Measurements from ENCODE around the gene METTL13. TPM values are rescaled to one million over a fixed set of nuclear protein-coding genes. Genes with fewer than 3 reads are reported as not detected.

METTL13 gene
- polyA plus RNA-seq, 2 of the 4 experiments (the other 2 are of a cell fraction), result 53.7 to 54.0 TPM

DNA sequence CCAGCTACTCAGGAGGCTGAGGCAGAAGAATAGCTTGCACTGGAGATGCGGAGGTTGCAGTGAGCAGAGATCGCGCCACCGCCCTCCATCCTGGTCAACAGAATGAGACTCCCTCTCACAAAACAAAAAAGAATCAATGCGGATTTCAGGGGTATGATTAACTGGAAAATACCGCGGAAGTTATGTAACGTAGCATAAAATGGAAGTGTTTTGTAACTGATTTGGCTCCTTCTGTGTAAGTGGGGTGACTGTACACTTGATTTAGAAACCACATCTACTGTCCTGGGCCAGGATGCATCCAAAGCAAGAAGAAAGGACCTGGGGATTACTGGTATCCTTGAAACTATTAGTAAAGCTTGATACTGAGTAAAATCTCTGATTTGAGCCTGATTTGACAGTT, 36.5 kb upstream of the METTL13 start:
- Histone ChIP-seq H3K4me1 (peaks cover 16% of the 10 kb centered on the region; the same call in 2 of the 3 replicates), H3K4me2 (no peak overlapping the region), H3K27ac (no peak overlapping the region), H3K4me3 (no peak overlapping the region), H3K9me3 (no peaks in the 10 kb centered on the region)
- 97% methylated on average over 8 of the region's 8 CpGs for WGBS (ENCODE audit: missing lambda C conversion rate)
- POLR2A ChIA-PET, result no interaction called here
- FAIRE-seq (no peak), DNase-seq (ENCODE audit: low read depth in 1 of 2, low spot score in 1 of 2) (no peak), ATAC-seq (no peak)
- no peak for TF ChIP-seq ZFP36 (IDR thresholded peaks at IDR 0.05; ENCODE audit: borderline replicate concordance, partially characterized antibody)
- CTCF ChIA-PET, result interaction anchor here (1.4 kb wide), 1 partner anchor 260 kb away, joined by 4 read pairs; the partner anchor contains the start of gene PRRC2C

DNA sequence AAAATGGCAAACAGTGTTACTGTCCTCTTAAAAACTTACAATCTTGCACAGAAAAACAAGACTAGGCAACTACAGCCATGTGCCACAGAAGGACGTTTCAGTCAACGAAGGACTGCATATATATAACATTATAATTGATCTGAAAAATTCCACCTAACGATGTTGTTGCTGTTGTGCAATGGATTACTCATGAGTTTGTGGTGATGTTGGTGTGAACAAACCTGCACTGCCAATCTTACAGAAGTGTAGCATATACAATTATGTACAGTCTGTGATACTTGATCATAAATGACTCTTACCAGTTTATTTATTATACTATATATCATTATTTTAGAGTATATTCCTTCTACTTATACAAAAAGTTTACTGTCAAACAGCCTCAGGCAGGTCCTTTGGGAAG, 32.8 kb upstream of the METTL13 start:
- Histone ChIP-seq H3K4me1 (peaks cover 2% of the 10 kb centered on the region; the same call in 2 of the 3 replicates), H3K4me3 (no peak overlapping the region), H3K4me2 (no peak overlapping the region), H3K9me3 (no peaks in the 10 kb centered on the region), H3K27ac (no peak overlapping the region)
- TF ChIP-seq FOSL2 (IDR thresholded peaks at IDR 0.05), result no peak
- no peak for TF ChIP-seq FOSL2 (CRISPR knock-in tag; IDR thresholded peaks at IDR 0.05)
- CTCF ChIA-PET, result no interaction called here
- POLR2A ChIA-PET, result no interaction called here
- 28% methylated on average over 3 of the region's 3 CpGs for WGBS (ENCODE audit: missing lambda C conversion rate)
- FAIRE-seq, result no peak
- DNase-seq (ENCODE audit: low read depth in 1 of 2, low spot score in 1 of 2), result no peak
- ATAC-seq, result no peak

DNA sequence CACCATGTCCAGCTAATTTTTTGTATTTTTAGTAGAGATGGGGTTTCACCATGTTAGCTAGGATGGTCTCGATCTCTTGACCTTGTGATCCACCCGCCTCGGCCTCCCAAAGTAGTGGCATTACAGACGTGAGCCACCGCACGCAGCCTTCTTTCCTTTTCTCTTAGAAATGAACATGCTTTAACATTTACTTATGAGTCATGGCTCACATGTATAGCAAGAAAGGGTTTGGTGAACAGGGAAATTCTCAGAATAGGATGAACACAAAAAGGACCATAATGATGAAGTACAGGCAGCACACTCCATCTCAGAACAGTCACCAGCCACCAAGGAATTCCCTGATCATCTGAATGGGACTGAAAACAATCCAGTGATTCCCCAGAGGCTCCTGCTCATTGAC, 30.2 kb upstream of the METTL13 start:
- Histone ChIP-seq H3K27ac (no peak overlapping the region), H3K4me3 (no peak overlapping the region), H3K9me3 (no peaks in the 10 kb centered on the region), H3K4me2 (no peak overlapping the region), H3K4me1 (no peaks in the 10 kb centered on the region)
- POLR2A ChIA-PET, result no interaction called here
- CTCF ChIA-PET, result no interaction called here
- WGBS (ENCODE audit: missing lambda C conversion rate), result 87% methylated on average over 6 of the region's 6 CpGs
- DNase-seq (ENCODE audit: low read depth in 1 of 2, low spot score in 1 of 2), result no peak
- no peak for ATAC-seq
- no peak for FAIRE-seq
- no peak for TF ChIP-seq RNF2 (IDR thresholded peaks at IDR 0.05; ENCODE audit: borderline replicate concordance, low read depth)
- no peak for TF ChIP-seq JUN (IDR thresholded peaks at IDR 0.05)
- TF ChIP-seq HOXB13 (CRISPR knock-in tag; IDR thresholded peaks at IDR 0.05; ENCODE audit: low read depth), result no peak
- no peak for TF ChIP-seq BHLHE40 (IDR thresholded peaks at IDR 0.05; ENCODE audit: low read depth, low read length)
- TF ChIP-seq MYC (IDR thresholded peaks at IDR 0.05; ENCODE audit: borderline replicate concordance, low read length), result no peak
- no peak for TF ChIP-seq FOXS1 (CRISPR knock-in tag; IDR thresholded peaks at IDR 0.05)
- no peak for TF ChIP-seq HEYL (CRISPR knock-in tag; IDR thresholded peaks at IDR 0.05)
- TF ChIP-seq FOSL2 (IDR thresholded peaks at IDR 0.05), result no peak
- no peak for TF ChIP-seq FOSL2 (CRISPR knock-in tag; IDR thresholded peaks at IDR 0.05)
- TF ChIP-seq, protein P1, sequence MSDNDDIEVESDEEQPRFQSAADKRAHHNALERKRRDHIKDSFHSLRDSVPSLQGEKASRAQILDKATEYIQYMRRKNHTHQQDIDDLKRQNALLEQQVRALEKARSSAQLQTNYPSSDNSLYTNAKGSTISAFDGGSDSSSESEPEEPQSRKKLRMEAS (IDR thresholded peaks at IDR 0.05), result no peak
- TF ChIP-seq RFX5 (IDR thresholded peaks at IDR 0.05), result no peak
- no peak for TF ChIP-seq RCOR1 (IDR thresholded peaks at IDR 0.05; ENCODE audit: low read depth, low read length)
- TF ChIP-seq, protein P2, sequence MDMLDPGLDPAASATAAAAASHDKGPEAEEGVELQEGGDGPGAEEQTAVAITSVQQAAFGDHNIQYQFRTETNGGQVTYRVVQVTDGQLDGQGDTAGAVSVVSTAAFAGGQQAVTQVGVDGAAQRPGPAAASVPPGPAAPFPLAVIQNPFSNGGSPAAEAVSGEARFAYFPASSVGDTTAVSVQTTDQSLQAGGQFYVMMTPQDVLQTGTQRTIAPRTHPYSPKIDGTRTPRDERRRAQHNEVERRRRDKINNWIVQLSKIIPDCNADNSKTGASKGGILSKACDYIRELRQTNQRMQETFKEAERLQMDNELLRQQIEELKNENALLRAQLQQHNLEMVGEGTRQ (IDR thresholded peaks at IDR 0.05), result no peak
- TF ChIP-seq HES2 (IDR thresholded peaks at IDR 0.05), result no peak
- no peak for TF ChIP-seq NPAS2 (CRISPR knock-in tag; IDR thresholded peaks at IDR 0.05; ENCODE audit: borderline replicate concordance)
- TF ChIP-seq PHF8 (IDR thresholded peaks at IDR 0.05; ENCODE audit: borderline replicate concordance, low read depth), result no peak
- TF ChIP-seq RAD21 (conservative IDR thresholded peaks at IDR 0.05 in 1 of 2, IDR thresholded peaks at IDR 0.05 in 1 of 2), result no peak
- TF ChIP-seq KDM5A (IDR thresholded peaks at IDR 0.05), result no peak

- FAIRE-seq (no peak), ATAC-seq (no peak), DNase-seq (ENCODE audit: low read depth in 1 of 2, low spot score in 1 of 2) (no peak)
- Histone ChIP-seq H3K27ac (no peak overlapping the region), H3K9me3 (peaks cover 8% of the 10 kb centered on the region; the same call in 2 of the 3 replicates), H3K4me2 (no peak overlapping the region), H3K4me3 (no peak overlapping the region), H3K4me1 (no peaks in the 10 kb centered on the region)
- ChIA-PET CTCF (no interaction called here), POLR2A (no interaction called here)
- whole genome bisulfite sequencing (ENCODE audit: missing lambda C conversion rate), result 74% methylated on average over 2 of the region's 2 CpGs
- no peak for TF ChIP-seq NR3C1 (IDR thresholded peaks at IDR 0.05)
- no peak for TF ChIP-seq ZC3H11A (IDR thresholded peaks at IDR 0.05)
- TF ChIP-seq, protein P3, sequence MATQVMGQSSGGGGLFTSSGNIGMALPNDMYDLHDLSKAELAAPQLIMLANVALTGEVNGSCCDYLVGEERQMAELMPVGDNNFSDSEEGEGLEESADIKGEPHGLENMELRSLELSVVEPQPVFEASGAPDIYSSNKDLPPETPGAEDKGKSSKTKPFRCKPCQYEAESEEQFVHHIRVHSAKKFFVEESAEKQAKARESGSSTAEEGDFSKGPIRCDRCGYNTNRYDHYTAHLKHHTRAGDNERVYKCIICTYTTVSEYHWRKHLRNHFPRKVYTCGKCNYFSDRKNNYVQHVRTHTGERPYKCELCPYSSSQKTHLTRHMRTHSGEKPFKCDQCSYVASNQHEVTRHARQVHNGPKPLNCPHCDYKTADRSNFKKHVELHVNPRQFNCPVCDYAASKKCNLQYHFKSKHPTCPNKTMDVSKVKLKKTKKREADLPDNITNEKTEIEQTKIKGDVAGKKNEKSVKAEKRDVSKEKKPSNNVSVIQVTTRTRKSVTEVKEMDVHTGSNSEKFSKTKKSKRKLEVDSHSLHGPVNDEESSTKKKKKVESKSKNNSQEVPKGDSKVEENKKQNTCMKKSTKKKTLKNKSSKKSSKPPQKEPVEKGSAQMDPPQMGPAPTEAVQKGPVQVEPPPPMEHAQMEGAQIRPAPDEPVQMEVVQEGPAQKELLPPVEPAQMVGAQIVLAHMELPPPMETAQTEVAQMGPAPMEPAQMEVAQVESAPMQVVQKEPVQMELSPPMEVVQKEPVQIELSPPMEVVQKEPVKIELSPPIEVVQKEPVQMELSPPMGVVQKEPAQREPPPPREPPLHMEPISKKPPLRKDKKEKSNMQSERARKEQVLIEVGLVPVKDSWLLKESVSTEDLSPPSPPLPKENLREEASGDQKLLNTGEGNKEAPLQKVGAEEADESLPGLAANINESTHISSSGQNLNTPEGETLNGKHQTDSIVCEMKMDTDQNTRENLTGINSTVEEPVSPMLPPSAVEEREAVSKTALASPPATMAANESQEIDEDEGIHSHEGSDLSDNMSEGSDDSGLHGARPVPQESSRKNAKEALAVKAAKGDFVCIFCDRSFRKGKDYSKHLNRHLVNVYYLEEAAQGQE (IDR thresholded peaks at IDR 0.05), result no peak
- no peak for TF ChIP-seq SMC3 (IDR thresholded peaks at IDR 0.05)
- no peak for TF ChIP-seq KDM1A (IDR thresholded peaks at IDR 0.05; ENCODE audit: low read depth)
- TF ChIP-seq HOXB5 (CRISPR knock-in tag; IDR thresholded peaks at IDR 0.05), result no peak
- TF ChIP-seq CHD2 (IDR thresholded peaks at IDR 0.05; ENCODE audit: low read length, partially characterized antibody), result no peak
- TF ChIP-seq NFE2L2 (conservative IDR thresholded peaks at IDR 0.05; ENCODE audit: low read length), result no peak
- TF ChIP-seq RARB (CRISPR knock-in tag; IDR thresholded peaks at IDR 0.05), result no peak
- no peak for TF ChIP-seq MAZ (IDR thresholded peaks at IDR 0.05; ENCODE audit: borderline replicate concordance, low read depth, low read length)
Observed at GRCh38 chr1:171753182-171753581, 28.3 kb upstream of the METTL13 start.
